Stimulated activated CD8-positive, alpha-beta memory T cell treated with anti-CD3 and anti-CD28 coated beads, Interleukin-4, amount 100 ng/mL, for 1 hour (primary cell): ENCODE results near the gene COL15A1.
A peak's percentile ranks its signal among the peaks of the same experiment; 100 is the strongest.

Experiments
- DNase-seq, 2 donors: peaks; one replicate each; pipeline ENCODE4 v3.0.0-alpha.2; 2020; ENCODE audit warnings: low read depth in 2 of 2, low spot score in 1 of 2

The COL15A1 gene

DNA sequence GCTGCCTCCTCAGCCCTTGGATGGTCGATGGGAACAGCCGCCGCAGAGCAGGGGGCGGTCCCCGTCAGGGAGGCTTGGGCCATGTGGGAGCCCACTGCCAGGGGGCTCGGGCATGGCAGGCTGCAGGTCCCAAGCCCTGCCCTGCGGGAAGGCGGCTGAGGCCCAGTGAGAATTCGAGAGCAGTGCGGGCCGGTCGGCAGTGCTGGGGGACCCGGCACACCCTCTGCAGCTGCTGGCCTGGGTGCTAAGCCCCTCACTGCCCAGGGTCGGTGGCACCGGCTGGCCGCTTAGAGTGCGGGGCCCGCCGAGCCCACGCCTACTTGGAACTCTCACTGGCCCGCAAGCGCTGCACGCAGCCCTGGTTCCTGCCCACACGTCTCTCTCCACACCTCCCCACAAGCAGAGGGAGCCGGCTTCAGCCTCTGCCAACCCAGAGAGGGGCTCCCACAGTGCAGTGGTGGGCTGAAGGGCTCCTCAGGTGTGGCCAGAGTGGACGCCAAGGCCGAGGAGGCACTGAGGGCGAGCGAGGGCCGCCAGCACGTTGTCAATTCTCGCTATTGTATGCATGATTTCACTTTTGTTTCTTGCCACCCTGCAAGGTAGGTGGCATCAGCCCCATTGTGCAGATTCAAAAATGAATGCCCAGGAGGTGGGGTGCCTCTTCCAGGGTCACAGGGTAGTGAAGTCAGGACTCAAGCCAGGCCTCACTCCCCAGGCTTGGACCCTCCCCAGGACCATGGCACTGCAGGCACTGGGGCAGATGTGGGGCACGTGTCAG is 48.6 kb downstream of the COL15A1 start:
- no peak for DNase-seq

DNA sequence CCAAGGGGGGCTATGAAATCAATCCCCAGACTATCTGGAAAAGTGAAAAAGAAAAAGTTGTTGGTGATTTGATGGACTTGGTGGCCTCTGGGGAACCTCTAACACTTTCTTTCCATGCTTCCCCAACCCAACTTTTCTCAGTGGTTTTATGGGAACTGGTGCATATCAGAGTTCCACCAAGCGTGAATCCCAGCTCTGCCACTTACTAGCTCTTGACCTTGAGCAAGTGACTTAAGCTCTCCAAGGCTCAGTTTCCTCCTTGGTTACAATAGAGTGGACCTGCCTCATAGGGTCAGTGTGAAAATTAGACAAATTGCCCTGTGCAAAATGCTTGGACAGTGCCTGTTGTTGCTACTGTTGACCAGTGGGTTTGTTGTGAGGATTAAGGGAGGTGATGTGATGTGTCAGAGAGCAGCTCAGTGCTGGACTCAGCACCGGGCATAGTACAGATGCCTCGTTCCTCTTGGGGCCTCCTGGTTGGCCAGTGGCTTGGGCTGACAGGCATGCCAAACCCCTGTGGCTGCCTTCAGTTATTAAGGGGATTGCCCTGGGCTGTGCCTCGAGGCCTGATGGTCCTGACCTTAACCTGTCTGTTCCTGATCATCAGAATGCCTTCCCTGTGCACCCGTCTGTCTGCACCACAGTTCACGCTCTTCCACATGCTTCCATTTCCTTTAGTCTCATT is 49.3 kb downstream of the COL15A1 start:
- DNase-seq = no peak

DNA sequence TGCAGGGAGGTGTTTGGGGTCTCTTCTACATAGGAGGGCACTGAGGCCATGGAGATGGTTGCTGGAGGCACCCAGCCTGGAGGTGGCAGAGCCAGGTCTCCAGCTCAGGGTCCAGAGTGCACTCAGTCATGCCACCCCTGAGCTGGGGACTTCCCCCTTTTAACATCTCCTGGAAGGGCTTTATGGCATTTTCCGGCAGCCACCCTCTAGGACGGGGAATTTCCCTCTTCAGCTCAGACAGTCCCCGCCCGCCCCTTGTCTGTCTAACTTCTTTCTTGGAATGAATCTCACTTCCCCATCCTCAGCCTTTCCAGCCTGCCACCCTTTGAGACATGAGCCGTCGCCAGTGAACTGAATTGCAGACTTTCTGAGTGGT is 49.9 kb downstream of the COL15A1 start:
- DNase-seq = no peak

DNA sequence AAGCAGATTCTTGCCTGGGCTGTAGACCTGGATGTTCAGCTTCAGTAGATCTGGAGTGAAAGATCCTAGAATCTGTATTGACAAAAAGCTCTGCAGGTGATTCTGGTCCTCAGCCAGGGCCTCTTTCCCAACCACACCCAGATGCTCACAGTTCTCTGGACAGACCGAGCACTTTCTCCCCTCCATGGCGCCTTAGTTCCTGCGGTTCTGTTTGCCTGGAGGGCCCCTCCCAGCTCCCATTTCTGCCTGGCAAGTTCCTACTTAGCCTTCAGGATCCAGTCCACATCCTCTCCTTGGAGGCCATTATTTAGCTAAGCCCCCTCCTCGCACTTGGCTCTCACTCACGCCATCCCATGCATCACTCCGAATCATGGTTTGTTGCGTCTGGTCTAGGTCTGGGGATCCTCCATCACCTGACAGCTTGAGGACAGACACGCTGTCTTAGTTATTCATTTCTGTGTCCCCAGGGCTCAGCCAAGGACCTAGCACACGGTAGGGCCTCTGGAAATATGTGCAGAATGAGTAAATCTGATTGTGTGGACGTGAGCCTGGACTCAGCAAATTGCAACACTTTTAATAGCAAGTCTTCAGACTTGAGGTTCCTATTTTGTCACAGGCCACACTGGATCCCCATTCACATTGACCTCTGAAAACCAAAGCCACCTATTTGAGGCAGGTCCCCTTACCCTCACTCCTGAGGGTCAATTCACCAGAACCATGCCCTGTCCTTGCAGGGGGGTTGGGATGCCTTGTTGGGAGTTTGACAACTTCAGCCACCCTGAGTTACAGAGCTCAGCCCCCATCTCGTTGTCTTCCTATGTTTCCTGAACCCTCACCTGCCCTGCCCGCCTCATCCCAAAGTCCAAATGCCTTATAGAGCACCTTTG is 50.7 kb downstream of the COL15A1 start:
- DNase-seq = no peak

DNA sequence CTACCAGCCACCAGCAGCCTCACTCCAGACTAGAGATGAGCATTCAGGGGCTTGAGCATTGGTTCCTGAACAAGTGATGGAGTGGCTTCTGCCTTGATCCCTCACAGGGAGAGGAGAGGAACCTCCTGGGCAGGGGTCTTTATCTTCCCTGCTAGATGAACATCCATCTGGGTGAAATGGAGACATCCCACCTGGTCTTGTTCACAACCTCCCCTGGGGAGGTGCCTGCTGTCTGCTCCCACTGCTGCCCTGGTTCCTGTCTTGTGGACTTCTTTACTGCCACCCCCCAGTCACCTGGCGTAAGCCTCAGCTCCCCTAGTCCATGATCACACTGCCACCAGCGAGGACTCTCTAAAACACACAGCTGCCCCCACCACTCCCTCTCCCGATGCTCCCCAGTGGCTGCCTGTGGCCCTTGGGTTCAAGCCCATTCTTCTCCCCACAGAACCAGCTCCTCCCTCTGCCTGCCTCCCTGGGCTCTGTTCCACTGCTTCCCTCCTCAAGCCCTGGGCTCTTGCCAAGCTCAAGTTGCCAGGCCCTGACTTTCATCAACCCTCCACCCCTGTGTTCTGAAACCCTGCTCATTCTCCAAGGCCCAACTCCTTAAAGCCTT is 51.5 kb downstream of the COL15A1 start:
- no peak for DNase-seq

DNA sequence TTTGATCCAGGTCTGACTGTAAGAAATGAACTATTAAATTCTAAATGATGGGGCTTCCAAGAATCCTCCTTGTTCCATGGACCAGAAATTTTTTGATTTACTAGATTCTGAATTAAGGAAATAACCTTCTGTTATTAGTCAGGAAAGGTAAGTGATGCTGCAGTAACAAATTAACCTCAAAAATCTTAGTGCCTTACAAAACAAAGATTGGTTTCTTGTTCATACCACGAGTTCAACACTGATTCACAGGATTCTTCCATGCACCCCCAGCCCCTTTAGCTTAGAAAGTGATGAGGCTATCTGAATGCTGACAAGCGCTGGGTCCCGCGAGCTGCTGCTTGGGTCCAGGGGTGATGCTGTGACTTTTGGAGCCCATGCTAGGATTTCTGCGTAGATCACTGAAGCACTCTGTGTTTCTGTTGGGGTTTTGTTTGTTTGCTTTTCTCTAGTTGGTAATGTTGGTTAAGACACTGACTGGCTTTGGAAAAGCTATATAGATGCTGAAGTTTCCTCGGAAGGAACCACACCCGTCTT is 52.3 kb downstream of the COL15A1 start:
- no peak for DNase-seq

DNA sequence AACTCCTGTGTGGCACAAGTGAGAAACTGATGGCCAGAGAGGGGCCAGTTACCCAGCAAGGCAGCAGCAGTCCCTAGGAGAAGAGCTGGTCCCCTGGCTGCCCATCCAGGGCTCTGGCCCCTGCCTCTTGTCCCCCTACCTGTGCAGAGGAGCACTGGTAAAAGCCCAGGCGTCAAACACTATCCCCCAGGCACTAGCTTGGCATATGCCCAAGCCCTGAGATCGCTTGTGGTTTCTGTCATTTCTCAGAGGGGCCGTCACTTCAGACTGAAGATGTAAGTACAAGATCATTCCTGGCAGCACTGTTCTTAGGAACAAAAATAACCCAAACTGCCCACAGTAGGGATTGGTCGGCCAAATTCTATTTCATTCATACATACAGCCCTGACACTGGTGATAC is 53.9 kb downstream of the COL15A1 start:
- DNase-seq = no peak

DNA sequence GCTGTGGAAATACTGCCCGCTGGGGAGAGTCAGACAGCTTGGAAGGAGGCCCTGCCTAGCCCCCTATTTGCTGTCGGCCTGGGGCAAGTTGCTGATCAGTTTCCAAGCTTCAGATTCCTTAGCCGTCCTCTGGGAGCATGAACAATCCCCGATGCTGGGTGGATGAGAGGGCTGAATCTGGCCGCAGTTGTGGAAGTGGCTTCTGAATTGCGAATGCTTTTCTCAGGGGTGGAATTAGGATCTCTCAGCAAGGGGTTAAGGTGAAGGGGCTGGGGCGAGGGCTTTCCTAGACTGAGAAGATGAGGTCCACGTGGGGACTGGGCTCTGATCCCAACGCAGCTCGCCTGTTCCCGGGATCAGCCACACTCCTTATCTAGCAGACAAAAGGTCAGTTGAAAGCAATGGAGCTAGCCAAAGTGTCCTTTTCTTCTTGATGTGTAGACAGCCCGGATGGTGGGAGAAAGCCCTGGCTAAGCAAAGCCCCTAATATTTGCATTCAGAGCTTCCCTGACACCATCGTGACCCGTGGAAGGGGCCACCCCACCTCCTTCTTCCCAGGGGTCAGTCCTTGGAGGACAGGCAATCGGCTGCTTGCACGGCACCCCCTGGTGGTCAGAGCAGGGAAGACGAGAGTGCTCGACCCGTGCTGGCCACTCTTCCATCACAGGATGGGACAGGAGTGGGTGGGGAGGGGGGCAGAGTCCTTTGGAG is 54.9 kb downstream of the COL15A1 start:
- peak in 1 of 2 donors; percentile 20 for DNase-seq

DNA sequence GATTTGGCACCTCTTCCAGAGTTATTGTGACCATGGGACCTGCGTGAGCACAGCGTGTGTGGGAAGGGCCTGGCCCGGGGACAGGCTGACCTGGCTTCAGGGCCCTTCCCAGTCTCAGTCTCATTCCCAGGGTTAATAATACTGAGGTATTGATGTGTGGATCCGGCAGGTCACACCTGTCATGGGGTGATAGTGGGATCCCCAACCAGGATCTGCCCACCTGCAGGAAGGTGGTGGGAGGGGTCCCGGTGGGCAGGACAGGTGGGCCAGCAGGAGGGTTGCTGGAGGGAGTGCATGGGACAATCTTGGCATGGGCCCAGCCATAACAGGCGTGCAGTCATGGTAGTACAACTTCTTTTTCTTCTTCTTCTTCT is 55.4 kb downstream of the COL15A1 start:
- no peak for DNase-seq

DNA sequence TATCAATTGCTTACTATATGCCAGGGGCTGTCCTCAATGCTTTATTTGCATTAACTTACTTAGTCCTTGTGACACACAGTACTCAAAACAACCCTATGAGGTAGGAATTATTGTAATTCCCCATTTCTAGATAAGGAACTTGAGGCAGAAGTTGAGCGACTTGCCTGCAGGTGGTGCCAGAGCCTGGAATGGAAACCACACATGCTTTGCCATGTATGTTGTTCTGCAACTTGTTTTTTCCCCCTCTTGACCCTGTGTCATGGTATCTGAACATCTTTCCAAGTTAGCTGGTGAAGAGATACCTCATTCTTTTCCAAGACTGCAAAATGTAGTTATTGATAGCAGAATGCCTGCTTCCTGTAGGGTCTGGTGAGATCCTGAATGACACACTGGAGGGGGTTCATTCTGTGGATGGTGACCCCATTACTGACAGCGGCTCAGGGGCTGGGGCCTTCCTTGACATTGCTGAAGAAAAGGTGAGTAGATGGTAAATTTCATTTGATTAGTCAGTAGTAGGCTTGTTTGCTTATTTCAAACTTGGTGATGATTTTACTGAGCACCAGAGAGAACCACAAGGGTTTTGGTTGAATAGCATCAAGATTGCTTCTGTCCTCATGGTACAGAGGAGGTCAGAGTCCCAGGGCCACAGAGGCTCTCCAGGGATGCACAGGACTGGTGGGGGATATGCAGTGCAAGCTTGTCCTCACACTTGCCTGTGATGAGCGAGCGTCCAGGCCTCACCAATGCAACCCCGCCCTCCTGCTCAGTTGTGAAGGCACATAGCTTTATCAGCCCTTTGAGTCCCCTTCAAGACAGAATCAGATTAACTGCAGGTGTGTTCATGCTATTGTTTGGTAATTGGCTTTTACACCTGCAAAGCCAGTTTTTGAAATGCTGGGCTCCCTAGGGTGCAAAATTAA is 57.0 kb downstream of the COL15A1 start:
- DNase-seq = peak; percentile 32 to 39

DNA sequence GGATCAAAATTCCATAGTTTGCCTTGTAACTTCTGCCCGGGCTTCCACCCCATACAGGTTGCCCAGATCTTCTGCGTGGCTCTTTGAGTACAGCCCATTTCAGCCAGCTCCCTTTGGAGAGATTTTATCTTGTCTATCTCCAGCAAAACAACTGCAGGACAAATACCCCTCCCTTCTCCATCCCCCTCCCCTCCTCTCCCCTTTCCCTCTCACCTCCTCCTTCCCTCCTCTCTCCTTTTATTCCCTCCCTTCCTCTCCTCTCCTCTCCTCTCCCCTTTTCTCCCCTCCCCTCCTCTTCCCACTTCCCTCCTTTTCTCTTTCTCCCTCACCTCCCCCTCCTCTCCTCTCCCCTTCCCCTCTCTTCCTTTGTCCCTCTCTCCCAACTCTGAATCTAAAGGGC is 58.2 kb downstream of the COL15A1 start:
- DNase-seq = no peak

DNA sequence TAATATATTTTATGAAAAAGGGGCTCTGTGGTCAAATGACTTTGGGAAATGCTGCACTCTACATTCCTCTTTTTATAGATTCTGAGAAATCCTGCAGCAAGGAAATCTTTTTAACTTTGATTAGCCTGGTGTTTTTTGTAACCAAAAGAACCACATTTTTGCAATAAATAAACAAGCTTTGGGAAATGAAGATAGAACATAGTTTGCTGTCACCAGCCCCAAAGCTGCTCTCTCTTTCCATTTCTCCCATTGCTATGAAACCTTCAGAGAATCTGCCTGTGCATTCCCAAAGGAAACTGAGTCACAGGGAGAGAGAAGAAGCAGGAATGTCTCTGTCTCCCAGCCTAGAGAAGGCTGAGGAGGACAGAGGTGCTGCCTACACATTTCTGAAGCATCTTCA is 59.0 kb downstream of the COL15A1 start:
- no peak for DNase-seq

DNA sequence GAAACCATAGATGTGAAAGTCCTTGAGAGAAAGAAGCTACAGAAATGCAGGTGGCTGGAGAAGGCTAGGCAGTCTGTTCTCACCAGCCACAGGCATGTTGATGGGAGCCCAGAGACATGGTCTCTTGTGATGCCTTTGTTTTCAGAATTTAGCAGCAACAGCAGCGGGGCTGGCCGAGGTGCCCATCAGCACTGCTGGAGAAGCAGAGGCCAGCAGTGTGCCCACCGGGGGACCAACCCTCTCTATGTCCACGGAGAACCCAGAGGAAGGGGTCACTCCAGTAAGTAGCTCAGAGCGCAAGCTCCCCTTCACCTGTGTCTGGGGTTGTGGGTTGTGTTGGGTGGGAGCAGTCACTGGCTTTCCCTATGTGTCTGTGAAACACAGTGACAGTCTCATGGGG is 59.6 kb downstream of the COL15A1 start:
- DNase-seq = no peak

DNA sequence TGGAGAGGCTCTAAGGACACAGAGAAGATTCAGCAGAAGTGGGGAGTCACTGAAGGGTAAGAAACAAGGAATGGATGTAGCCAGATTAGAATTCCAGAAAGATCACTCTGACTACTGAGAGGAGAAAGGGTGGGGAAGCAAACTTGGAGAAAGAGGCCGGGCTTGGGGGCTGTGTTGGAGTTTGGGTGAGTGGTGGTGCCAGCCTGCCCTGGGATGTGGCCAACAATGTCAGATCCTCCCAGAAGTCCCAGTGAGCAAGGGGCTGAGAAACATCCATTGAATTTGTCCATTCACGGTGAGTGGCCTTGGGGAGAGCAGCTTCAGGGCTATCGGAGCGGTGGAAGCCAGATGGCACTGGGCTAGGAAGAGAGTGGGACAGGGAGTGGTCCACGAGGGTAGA is 60.4 kb downstream of the COL15A1 start:
- DNase-seq = no peak

DNA sequence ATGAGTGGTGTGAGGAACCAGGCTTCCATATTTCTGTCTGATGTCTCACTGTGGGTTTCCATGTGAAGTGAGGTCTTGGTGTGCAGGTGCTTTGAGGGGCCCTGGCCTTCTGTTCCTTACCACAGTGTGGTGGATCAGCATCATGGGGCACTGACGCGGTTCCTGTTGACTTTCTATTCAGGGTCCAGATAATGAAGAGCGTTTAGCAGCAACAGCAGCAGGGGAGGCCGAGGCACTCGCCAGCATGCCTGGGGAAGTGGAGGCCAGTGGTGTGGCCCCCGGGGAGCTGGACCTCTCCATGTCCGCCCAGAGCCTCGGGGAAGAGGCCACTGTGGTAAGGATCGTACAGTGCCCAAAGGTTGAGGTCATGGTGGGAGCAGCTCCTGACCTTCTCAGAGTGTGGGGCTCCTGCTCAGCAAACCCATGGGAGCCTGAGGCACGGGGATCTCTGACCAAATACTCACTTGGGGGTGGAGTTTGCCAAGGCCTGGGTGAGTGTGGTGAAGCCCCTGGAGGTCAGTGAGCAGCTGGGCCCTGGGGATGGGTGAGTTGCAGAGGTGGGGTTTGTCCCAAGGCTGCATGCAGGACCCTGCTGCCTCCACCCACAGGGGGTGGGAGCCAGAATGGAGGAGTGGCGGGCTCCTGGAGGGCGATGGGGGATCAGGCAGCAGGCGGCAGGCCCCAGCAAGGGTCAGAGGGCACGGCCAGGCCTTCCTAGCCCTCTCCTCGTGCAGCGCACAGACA is 61.2 kb downstream of the COL15A1 start:
- DNase-seq = no peak

DNA sequence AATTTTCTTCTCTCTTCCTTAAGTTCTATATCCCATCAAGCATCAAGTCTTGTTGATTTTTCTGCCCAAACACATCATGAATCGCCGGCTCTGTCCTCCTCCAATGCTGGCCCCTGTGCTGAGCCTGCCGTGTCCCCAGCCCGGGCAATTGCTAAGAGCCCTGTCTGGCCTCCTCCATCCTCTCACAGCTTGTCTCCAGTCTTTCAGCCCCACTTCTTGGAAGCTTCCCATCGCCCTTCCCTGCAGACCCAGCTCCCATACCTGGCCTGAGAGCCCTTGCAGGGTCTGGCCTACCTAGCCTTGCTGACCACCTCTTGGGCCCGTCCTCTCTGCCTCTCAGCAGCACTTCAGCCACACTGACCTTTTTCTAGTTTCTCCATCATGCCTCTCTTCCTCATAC is 61.9 kb downstream of the COL15A1 start:
- no peak for DNase-seq

DNA sequence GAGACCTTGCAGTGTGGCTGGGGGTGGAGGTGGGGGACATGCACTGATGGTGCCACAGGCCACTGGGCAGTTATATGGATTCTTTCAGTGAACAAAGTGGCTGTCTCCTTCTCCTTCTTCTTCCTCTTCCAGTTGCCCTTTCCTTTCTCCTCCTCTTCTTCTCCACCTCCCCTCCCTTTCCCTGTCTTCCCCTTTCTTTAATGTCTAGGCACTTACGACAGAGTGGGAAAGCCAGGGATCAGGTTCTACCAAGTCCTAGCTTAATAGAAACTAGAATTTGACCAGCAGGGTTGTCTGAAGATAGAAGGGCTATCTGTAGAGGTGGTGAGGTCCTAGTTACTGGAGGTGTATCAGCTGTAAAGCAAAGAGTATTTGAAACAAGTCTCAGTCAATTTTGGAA is 62.8 kb downstream of the COL15A1 start:
- DNase-seq = no peak

DNA sequence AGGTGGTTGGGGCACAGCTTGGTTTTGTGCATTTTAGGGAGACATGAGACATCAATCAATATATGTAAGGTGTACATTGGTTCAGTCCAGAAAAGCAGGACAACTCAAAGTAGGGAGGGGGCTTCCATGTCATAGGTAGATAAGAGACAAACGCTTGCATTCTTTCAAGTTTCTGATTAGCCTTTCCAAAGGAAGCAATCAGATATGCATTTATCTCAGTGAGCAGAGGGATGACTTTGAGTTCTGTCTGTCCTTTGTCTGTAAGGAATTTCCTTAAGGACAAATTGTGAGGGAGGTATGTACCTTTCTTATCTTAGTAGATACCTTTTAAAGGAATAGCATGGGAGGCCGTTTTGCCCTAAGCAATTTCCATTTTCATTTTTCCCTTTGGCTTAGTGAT is 63.3 kb downstream of the COL15A1 start:
- DNase-seq = no peak

DNA sequence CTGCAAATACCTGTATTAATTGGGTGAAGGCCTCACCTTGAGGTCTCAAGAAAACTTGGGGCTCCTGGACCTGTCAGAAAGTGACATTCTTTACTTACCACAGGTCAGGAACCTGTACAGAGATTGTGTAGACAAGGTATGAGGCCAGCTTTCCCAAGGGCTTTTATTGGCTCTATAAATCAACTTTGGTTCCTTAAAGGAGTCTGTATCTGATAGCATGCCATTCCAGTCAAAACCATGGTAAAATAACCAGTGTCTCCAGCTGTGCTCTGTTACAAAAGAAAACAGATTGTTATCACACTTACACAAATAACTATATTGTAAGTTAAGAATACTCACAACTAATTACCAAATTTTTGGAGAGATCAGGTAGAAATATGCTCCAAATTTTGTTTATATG is 64.5 kb downstream of the COL15A1 start:
- no peak for DNase-seq
